Measurements from ENCODE around the gene MLLT10.
A peak's percentile ranks its signal among the peaks of the same experiment; 100 is the strongest.

GRCh38 chr10:21496343-21497176 is 37.5 kb upstream of the MLLT10 start:
- TF ChIP-seq EZH2 (IDR thresholded peaks at IDR 0.05; ENCODE audit: borderline replicate concordance, low read depth, low read length, poor library complexity, severe bottlenecking) (no peak), CTCF (conservative IDR thresholded peaks at IDR 0.05; ENCODE audit: low read depth, low read length) (peak; percentile 63)
